GM21360 (cell line): ENCODE results near the gene GAGE12E.
"Not testable (repeated sequence)": the region's sequence is repeated elsewhere in the genome, so short reads cannot be mapped to it uniquely, and the experiment has no call there.

Source experiments
- ATAC-seq: cut with Tn5 transposase; IDR thresholded peaks from one replicate; pipeline ENCODE4 v1.9.1; 2021; ENCODE audit warnings: mild to moderate bottlenecking, moderate library complexity; ENCODE audit not compliant: unreplicated experiment

Gene GAGE12E

GRCh38 chrX:49550989-49551388 lies at the start of gene GAGE12E:
Gene GAGE12E (plus strand): TSS chrX:49551289. CDS start chrX:49552444, 1,155 bp downstream.
- not testable (repeated sequence) for ATAC-seq

- ATAC-seq = not testable (repeated sequence)
These were observed 19.2 kb upstream of the GAGE12E start, which contains the start of gene GAGE12C for GRCh38 chrX:49531877-49532276. Gene GAGE12C (plus strand): TSS chrX:49532177. CDS start chrX:49533332, 1,155 bp downstream.

GRCh38 chrX:49541433-49541832 lies 9.7 kb upstream of the GAGE12E start, which contains the start of gene GAGE12D:
Gene GAGE12D (plus strand): TSS chrX:49541733. CDS start chrX:49542888, 1,155 bp downstream.
- ATAC-seq = not testable (repeated sequence)

- not testable (repeated sequence) for ATAC-seq
These were observed 9.5 kb downstream of the GAGE12E start, which contains the start of gene GAGE12F for GRCh38 chrX:49560542-49560941. Gene GAGE12F (plus strand): TSS chrX:49560842. CDS start chrX:49561997, 1,155 bp downstream.

- not testable (repeated sequence) for ATAC-seq
These were observed 17.6 kb downstream of the GAGE12E start for GRCh38 chrX:49568728-49569127.

- not testable (repeated sequence) for ATAC-seq
These were observed 18.1 kb downstream of the GAGE12E start for GRCh38 chrX:49569152-49569551.

- ATAC-seq = not testable (repeated sequence)
These were observed 19.0 kb downstream of the GAGE12E start, which contains the start of gene GAGE12G for GRCh38 chrX:49570100-49570499. Gene GAGE12G (plus strand): TSS chrX:49570400. CDS start chrX:49571555, 1,155 bp downstream.

GRCh38 chrX:49579649-49580048 lies 28.6 kb downstream of the GAGE12E start, which contains the start of gene GAGE12H:
Gene GAGE12H (plus strand): TSS chrX:49579949. CDS start chrX:49581104, 1,155 bp downstream.
- not testable (repeated sequence) for ATAC-seq

GRCh38 chrX:49589196-49589595 lies 38.1 kb downstream of the GAGE12E start, which contains the start of gene GAGE2A:
Gene GAGE2A (plus strand): TSS chrX:49589496. CDS start chrX:49590651, 1,155 bp downstream.
- ATAC-seq = not testable (repeated sequence)

GRCh38 chrX:49589769-49590478 lies 38.8 kb downstream of the GAGE12E start:
- not testable (repeated sequence) for ATAC-seq

GRCh38 chrX:49590488-49590887 lies 39.4 kb downstream of the GAGE12E start:
- not testable (repeated sequence) for ATAC-seq

- not testable (repeated sequence) for ATAC-seq
These were observed 47.6 kb downstream of the GAGE12E start, which contains the start of gene GAGE1 for GRCh38 chrX:49598720-49599119. Gene GAGE1 (plus strand): TSS chrX:49599020. CDS start chrX:49600175, 1,155 bp downstream.
